ENCODE measurements around the gene SYNE2.

- no peak for TF ChIP-seq CTCF (IDR thresholded peaks at IDR 0.05)
- no peak for TF ChIP-seq POLR2A (IDR thresholded peaks at IDR 0.05)
Observed at GRCh38 chr14:63867933-63868921, 15.4 kb downstream of the SYNE2 start.
